Measurements from ENCODE around the gene KAT8.

GRCh38 chr16:31106509-31107464 lies 10.7 kb upstream of the KAT8 start:
- TF ChIP-seq EP300 (IDR thresholded peaks at IDR 0.05) (no peak), CTCF (IDR thresholded peaks at IDR 0.05) (no peak), POLR2A (IDR thresholded peaks at IDR 0.05) (no peak)

Measured in upper lobe of left lung (tissue), 4 donors.